H1 (cell line): ENCODE data around the gene MGLL. TPM values are rescaled to one million over a fixed set of nuclear protein-coding genes. Genes with fewer than 3 reads are reported as not detected.

ENCODE experiments used
- ATF3 ChIP-seq: IDR thresholded peaks from 2 replicates; pipeline ENCODE4 v1.6.1; 2011; ENCODE audit warnings: low read depth, mild to moderate bottlenecking, low read length; ENCODE audit not compliant: insufficient read depth
- CHD7 ChIP-seq: fragments of 300-600 bp; sonication (generic); IDR thresholded peaks from 2 replicates; pipeline ENCODE4 v1.7.1; 2012; ENCODE audit warnings: low read length, moderate library complexity, mild to moderate bottlenecking, inconsistent platforms; ENCODE audit not compliant: insufficient replicate concordance
- KDM1A ChIP-seq: fragments of 200-600, 300-600 bp; sonication (generic); IDR thresholded peaks from 2 replicates; pipeline ENCODE4 v1.7.1; 2016; ENCODE audit warnings: mild to moderate bottlenecking, low read length, borderline replicate concordance
- TAF1 ChIP-seq: IDR thresholded peaks from 2 replicates; pipeline ENCODE4 v1.6.1; 2011; ENCODE audit warnings: mild to moderate bottlenecking, low read depth, low read length
- polyA plus RNA-seq, 7 experiments: library from polyadenylated mRNA; depleted of rRNA in 3 of 7; stranded (reverse) in 5 of 7; unstranded in 2 of 7; fragments of >200 nt in 5 of 7; fragments of 200-250 nt in 2 of 7; gene quantifications; 1 replicate in 5 of 7; 2 replicates in 1 of 7; 4 replicates in 1 of 7; pipeline versions ENCODE4 v1.2.1 to v1.2.3, GENCODE V29; 2011 to 2013; ENCODE audit warnings: missing spikeins in 2 of 7, mixed read lengths in 2 of 7
- total RNA-seq: library from RNA; stranded (reverse); fragmentation: NEBNext Ultra II Directional; extraction: Animal tissue kit (Norgen Biotek cat#: 25700); gene quantifications from 2 replicates; pipeline ENCODE4 v1.2.1, GENCODE V29; 2021

MGLL gene
- total and polyA plus RNA-seq, 2 of the 8 experiments (the other 6 are each of a cell fraction or from before 2014, with no cell fraction given): 0.05 to 0.34 TPM

DNA sequence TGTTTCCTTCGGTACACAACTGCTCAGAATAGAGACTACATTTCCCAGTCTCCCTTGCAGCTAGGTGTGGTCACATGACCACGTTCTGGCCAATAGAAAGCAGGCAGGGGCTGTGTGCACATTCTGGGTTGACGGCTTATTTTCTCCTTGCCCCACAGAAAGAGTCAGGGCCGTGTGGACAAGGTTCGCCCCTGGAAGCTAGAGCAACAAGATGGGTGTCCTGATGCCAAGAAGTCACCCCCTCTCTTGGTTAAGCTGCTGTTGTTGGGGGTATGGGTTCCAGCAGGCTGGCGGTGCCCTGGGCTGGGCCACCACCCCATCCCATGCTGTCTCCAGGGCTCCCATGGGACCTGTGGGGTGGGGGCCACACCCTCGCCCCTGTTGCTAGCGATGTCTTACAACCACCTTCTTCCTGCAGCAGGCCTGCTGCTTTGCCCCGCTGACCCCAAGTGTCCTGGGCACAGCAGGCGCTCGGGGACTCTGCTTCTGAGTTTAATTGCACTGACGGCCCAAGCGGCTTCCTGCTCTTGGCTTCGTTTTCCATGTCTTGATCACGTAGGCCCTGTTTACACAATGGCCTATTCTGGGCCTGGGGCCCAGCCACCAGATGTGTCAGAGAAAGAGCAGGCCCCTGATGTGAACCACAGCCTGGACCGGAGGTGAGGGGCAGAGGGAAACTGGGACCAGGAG lies 124.6 kb downstream of the MGLL start (continued):
- TF ChIP-seq CHD7 (no peak), TAF1 (0 out of 2 replicates have a peak, but pooled peaks have one; percentile 22), ATF3 (peak; percentile 69), KDM1A (no peak)
